CD4-positive, alpha-beta T cell treated with Interleukin-15 for 4 hours (primary cell): ENCODE data around the gene GDF2.
A peak's percentile ranks its signal among the peaks of the same experiment; 100 is the strongest.

ENCODE experiments used
- DNase-seq: peaks from one replicate; pipeline ENCODE4 v3.0.0-alpha.2; 2020; ENCODE audit warnings: low spot score

GDF2 gene

GRCh38 chr10:47353351-47353750 lies 31.1 kb downstream of the GDF2 start:
- no peak for DNase-seq

- DNase-seq, result no peak
These were observed 31.9 kb downstream of the GDF2 start for GRCh38 chr10:47354165-47354564.

DNA sequence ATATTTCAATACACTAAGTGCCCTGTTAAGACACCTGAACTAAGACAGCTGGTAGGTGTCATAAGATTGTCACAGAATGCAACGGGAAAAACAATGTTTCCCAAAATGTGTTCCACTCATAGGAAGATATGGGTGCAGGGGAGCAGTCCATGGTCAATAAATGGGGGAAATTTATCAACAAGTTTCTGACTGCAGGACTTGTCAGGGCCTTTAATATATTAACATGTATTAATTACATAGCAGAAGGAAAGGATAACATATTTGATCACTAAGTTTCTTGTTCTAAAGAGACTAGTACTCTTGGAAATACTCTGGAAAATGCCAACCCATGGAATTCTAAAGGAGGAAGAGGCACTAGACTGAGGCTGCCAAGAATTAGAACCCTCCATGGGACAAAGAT lies 32.6 kb downstream of the GDF2 start:
- no peak for DNase-seq

DNA sequence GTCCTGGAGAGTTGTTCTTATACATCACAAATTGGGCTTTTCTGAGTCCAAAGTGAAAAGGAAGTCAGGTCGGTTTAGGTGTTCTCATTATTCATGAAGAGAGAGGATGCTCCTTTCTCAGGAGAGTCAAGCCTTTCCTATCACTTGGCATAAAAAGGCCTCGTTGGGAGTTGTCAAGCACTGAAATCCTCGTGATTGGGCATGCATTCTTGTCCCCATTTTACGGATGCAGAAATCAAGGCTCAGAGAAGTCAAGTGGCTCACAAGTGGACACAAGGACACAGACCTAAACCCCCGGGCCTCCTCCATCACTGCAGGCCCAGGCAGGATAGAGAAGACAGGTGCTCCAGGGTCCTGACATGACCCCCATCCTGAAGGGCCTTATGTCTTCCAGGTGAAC lies 34.5 kb downstream of the GDF2 start:
- no peak for DNase-seq

GRCh38 chr10:47357131-47357582 lies 34.9 kb downstream of the GDF2 start:
- DNase-seq, result no peak

DNA sequence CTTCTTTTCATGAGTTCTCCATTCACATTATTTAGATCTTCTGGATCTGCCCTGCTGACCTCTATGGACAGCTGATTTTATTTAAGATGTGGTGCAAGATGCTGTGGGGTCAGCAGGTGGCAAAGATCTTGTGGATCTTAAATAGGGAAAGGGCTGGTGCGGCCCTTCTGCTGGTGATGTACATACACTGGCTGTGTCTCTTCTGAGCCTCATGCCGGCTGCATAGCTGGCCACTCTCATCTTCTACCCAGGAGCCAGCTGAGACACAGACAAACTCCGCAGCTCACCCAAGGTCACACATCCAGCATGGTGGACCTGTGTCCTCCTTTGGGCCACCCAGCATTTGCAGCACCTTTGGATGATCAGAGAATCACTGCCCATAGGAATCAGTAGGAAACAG lies 35.7 kb downstream of the GDF2 start:
- no peak for DNase-seq

DNA sequence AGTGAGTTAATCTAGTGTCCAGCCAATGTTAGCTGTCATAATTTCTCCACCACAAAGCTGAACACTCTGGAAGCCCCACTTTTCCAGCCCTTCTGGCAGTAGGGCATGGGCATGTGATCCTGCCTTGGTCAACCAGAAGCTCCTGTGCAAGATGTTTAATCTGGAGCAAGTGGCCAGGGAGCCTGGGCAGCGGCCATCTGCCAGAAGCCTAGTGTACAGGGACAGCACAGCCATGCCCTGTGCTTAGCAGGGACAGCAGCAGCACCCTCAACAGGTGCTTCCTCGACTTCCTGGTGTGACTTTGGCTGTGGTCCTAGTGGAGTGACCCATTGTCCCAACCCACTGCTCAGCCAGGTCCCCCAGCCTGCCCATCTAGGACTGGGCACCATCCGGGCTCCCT lies 36.2 kb downstream of the GDF2 start:
- no peak for DNase-seq

DNA sequence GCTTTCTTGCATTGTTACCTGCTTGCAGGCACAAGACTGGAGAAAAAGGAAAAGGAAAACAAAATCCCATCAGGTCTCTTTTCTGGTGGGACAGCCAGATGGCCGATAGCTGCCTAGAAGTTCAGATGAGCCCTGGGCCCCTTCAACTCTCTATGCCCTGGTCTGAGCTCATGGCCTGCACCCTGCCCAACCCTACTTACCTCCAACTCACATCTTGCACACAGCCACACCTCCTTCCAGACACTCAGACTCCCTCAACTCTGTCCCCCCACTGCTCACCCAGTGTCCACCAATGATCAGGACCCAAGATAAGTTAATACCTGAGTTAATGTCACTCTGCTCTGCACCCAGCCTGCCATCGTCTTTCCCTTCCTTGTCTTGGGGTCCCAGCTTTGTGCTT lies 36.8 kb downstream of the GDF2 start:
- DNase-seq, result no peak

DNA sequence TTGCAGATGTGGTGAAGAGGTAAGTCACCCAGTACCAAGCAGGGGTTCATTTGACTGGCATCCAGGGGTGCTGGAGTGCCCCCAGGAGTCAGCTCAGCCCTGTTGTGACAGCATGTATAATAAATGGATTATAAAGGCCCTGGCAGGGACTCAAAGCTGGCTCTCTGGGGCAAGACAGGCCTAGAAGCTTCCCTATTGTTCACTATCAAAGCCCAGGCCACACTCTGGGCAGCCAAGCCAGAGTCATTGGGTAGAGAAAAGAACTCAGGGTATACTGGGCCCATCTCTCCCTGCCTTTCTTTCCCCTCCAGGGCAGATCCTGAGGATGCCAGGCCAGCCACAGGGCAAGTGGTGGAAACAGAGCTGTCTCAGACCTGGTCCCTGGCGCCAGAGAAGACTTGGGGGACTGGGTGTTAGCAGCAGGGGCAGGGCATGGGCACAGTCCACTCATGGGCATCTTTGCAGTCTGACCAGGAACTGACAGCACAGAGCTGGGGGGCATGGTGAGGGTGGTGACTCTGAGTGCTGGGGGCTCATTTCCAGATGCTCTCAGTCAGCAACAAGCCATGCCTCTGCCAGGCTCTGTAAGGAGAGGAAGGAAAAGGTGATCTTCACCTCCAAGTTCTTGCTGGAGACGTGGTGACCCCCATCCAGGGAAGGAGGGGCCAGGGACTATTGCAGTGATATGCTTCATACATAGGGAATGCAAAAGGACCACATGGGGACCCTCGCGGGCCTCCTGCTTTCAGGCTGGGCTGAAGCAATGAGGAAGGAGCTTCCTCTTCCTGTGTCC lies 37.6 kb downstream of the GDF2 start:
- no peak for DNase-seq

- no peak for DNase-seq
These were observed 38.3 kb downstream of the GDF2 start for GRCh38 chr10:47360419-47361040.

DNA sequence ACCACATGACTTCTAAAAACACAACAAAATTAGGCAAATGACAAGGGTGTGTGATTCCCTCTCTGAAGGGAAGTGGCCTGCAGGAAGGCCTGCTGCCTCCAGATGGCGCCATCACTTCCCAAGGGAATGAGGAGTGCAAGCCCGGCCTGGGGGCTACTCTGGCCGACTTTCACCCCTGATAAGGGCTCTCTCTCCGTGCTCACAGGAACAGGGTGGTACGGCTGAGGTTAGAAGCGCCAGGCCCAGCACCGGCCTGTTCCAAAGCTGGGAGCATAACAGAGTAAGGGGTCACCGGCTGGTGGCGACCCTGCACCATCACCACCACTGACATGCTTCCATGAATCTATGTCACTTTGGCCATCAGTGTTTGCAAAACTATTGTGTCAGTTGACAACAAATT lies 39.0 kb downstream of the GDF2 start:
- DNase-seq, result peak; percentile 3

GRCh38 chr10:47362199-47362598 lies 39.9 kb downstream of the GDF2 start:
- DNase-seq, result no peak

- no peak for DNase-seq
These were observed 41.5 kb downstream of the GDF2 start for GRCh38 chr10:47363781-47364180.

- DNase-seq, result no peak
These were observed 42.1 kb downstream of the GDF2 start for GRCh38 chr10:47364366-47364765.

GRCh38 chr10:47364911-47365310 lies 42.7 kb downstream of the GDF2 start:
- no peak for DNase-seq

- no peak for DNase-seq
These were observed 43.4 kb downstream of the GDF2 start for GRCh38 chr10:47365431-47366180.

GRCh38 chr10:47366181-47366631 lies 44.0 kb downstream of the GDF2 start:
- no peak for DNase-seq

DNA sequence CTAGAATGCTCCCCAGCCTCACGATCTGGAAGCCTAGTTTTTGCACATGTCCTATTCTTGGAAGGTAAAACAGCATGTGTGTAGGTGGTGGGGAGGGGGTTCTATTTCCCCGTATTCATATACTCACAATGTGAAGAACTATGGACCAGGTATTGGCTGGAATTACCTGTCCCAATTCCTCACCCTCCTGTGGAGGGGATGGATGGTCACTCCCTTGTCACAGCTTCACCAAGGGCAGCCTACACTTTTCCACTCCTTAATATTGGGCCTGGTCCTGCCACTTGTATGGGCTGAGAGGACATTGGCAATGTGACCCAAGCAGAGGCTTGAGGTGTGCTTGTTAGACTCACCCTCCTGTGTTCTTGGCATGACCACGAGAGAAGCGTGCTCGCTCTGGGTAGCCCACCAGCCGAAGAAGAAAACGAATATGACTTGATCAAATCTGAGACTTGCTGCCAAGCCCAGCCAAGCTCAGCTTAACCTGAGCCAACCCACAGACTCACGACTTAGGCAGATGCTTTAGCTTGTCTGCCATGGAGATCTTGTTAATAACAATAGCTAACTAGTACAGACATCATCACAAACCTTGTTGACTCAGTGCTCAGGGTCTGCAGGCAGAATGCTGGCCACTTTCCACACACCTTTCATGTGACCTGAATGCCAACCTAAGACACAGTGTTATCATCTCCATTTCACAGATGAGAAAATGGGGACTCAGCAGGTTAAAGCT lies 44.6 kb downstream of the GDF2 start:
- no peak for DNase-seq

DNA sequence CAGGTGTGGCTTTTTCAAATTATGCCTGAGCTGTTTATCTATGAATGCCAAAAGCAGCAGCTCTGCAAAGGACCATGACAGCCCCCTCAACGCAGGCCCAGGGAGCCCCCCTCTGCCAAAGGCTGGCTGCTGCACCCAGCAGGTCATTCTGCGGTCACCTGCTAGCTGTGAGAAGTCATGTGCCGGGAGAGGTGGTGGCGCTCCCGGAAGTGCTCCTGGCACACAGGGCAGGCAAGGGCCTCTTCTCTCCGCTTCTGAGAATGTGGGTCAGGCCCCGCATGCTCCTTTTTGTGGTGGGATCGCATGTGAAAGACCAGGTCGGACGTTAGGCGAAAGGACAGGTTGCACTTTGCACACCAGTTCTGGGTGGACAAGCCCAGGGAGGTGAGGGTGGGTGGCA lies 45.4 kb downstream of the GDF2 start:
- DNase-seq, result no peak

- DNase-seq, result no peak
These were observed 46.4 kb downstream of the GDF2 start for GRCh38 chr10:47368431-47369180.

DNA sequence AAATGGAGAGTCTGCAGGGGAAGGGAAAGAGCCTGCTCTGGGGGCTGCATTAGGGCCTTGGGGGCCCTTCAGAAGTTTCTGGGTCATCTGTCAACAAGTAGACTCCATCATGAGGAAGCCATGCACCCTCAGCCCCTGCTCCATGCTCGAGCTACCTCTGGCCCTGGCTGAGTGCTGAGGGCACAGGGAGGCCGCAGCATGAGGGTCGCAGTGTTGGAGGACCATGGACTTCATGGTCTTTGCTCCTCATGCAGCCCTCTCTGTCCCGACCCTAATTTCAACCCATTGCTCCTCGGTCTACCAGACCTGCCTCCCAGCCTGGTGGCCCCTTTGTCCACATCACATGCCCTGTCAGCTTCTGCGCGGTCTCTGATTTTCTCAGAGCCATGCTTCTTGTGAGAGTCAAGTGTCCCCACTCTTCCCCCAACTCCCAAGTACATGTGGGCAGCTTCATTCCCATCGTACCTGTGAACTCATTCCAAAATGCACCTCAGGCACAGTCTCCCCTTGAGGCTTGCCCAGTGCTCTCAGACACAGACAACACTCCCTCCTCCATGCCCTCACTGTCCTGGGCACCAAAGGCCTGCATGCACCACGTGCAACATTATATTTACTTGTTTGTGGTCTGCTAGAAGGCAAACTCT lies 47.1 kb downstream of the GDF2 start:
- no peak for DNase-seq
